ENCODE data around the gene ADARB1.

Gene ADARB1

DNA sequence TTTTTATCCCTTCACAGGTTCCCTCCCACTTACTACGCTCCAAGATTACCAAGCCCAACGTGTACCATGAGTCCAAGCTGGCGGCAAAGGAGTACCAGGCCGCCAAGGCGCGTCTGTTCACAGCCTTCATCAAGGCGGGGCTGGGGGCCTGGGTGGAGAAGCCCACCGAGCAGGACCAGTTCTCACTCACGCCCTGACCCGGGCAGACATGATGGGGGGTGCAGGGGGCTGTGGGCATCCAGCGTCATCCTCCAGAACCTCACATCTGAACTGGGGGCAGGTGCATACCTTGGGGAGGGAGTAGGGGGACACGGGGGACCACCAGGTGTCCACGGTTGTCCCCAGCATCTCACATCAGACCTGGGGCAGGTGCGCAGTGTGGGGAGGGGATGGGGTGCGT, 147.6 kb downstream of the ADARB1 start:
- no peak for DNase-seq

- DNase-seq, result no peak
Observed at GRCh38 chr21:45223236-45224185, 149.1 kb downstream of the ADARB1 start.

DNA sequence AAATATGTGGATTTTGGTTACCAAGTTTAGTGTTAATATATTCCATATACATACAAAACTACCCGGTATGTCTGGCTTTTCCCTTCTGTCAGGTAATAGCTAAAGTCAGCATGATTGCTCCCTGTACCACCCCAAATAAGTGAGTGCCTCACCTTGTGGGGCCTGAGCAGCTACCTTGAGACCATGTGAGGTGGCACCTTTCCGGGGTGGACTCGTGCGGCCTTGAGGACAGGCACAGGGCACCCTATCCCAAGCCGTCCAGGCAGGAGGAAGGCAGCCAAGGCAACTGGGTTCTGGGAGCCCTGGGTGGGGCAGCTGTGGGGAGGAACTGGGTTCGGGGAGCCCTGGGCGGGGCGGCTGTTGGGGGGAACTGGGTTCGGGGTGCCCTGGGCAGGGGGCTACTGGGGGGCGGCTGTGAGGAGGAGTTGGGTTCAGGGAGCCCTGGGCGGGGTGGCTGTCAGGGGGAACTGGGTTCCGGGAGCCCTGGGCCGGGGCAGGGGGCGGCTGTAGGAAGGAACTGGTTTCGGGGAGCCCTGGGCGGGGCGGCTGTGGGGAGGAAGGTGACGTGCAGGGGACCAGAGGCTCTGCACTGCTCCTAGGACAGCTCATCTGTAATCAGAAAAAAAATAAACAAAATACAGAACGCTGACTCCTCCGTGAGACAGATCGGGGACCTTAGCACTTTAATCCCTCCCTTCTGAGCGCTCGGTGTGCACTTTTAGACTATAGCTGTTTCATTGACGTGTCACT, 150.0 kb downstream of the ADARB1 start:
- DNase-seq, result peak in 1 of 56 donors; percentile 10

- no peak for DNase-seq
Observed at GRCh38 chr21:45225041-45225740, 150.8 kb downstream of the ADARB1 start.

DNA sequence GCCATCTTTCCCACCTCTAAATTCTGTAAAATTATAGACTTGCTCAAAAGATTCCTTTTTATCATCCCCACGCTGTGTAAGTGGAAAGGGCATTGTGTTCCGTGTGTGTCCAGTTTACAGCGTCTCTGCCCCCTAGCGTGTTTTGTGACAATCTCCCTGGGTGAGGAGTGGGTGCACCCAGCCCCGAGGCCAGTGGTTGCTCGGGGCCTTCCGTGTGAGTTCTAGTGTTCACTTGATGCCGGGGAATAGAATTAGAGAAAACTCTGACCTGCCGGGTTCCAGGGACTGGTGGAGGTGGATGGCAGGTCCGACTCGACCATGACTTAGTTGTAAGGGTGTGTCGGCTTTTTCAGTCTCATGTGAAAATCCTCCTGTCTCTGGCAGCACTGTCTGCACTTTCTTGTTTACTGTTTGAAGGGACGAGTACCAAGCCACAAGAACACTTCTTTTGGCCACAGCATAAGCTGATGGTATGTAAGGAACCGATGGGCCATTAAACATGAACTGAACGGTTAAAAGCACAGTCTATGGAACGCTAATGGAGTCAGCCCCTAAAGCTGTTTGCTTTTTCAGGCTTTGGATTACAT, 151.5 kb downstream of the ADARB1 start:
- DNase-seq, result no peak

DNA sequence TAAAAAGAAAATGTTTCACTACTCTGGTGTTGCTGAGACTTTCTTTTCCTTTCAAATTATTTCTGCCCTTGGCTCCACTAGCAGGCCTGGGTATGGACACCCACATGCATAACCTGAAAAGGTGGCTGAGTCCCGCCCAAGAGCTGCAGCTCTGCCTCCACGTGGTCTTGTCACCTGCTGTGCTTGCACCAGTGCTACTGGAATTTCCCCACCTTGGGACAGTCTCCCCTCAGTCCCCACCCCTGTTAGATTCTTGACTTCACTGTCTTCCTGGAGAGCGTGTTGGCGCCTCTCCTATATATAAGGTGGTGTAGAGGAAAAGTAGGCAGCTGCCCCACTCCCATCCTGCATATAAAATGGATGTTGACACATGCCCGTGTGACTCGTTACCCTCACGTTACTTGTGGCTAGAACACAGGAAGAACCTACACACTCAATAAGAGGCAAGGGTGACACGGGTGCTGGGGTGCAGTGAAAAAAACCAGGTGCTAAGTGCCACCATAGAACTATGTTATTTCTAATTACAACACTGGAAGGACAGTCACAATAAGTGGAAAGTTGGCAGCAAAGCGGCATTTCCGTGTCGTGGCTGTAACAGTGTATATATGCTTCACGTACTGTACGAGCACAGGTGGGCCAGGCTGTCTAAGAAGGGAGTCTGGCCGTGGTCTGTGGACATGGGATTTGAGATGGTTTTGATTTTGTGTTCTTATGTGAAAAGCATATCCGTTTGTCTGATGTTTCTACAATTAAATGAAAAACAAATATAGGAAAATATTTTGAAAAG, 152.4 kb downstream of the ADARB1 start:
- no peak for DNase-seq

DNA sequence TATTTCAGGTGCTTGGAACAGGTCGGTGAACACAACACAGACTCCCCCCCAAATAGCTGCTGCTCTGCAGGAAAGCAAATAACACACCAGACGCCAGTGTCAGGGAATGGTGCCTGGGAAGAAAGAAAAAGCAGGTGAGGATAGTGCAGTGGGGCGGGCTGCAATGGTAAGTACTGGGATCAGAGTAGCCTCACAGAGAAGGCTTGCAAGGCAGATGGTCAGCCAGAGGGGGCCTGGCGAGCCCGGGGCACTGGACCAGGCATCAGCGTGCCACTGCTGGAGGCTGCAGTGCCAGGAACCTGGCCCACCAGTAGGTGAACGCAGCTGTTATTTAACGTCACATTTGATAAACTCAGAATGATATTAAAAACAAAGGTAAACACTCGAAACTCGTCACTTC, 153.4 kb downstream of the ADARB1 start:
- DNase-seq, result no peak

DNA sequence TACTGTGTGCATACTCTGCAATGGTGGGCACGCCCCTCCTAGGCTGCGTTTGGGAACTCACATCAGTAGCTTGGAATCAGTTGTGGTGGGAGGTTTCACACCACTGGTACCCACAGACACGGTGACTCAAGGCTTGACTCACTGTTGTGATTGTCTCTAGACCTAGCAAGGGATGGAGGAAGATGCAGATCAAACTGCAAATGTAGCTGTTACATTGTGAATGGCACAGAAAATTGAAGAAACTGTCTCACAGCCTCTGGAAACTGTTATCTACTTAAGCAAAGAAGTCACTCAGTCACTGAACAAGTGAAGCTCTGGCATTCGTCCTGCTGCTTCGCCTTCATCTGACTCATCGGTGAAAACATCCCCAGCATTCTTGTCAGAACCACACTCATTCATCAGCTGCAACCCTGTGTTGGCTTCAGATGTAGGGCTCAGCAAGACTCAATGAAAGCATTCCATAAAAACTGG, 153.8 kb downstream of the ADARB1 start:
- peak in 26 of 56 donors; percentile 22 to 83 (median 59) for DNase-seq

- no peak for DNase-seq
Observed at GRCh38 chr21:45228656-45229240, 154.4 kb downstream of the ADARB1 start.

DNA sequence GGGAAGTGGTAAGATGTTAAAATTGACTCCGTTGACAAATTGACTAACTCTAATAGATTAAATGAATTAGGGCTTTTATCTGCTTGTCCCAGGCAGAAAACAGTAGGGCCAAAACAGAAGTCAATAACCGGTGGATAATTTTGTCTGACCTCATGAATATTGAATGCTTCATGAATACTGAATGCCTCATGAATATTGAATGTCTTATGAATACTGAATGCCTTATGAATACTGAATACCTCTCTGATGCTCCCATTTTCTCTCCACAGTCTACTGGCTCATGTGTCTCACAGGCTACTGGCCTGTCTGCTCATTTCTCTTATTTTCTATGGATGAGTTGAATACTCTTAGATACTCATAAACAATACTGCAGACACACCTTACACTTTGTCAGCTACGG, 157.3 kb downstream of the ADARB1 start:
- no peak for DNase-seq

DNA sequence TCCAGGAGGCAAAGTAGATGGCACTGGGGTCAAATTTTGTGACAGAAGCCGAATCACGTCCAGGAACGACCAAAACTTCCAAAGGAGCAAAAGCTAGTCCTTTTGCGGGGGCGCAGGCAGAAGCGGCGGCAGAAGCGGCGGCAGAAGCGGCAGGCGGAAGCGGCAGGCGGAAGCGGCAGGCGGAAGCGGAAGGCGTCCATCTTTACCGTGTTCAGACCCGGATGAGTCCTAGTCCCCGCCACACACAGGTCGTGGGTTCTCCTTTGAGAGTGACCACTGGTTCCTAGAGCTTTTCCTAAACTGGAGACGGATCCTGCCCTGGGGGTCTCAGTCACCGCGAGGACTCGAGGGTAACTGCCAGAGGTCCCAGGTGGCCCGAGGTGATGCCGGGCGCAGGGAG, 159.7 kb downstream of the ADARB1 start:
- DNase-seq, result no peak

GRCh38 chr21:45234965-45235364, 160.6 kb downstream of the ADARB1 start:
- no peak for DNase-seq

DNA sequence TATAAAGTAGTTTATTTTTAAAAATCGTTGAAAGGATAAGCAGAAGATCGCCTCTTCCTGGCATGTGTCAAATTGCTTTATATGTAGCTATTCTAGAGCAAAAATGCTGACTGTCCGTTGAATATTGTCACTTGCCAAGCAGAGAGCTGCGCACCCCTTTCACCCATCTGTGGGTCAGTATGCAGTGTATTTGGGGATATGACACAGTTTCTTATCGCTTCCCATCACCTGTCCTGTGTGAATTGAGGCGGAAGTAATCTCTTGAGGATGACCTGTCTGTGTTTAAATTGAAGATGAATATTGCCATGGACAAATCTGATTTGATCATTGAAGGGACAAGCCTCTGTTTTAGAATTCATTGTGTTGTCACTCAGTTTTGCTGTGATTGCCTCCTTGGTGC, 161.1 kb downstream of the ADARB1 start:
- DNase-seq, result no peak

GRCh38 chr21:45236481-45236880, 162.1 kb downstream of the ADARB1 start:
- no peak for DNase-seq

- no peak for DNase-seq
Observed at GRCh38 chr21:45237401-45237800, 163.0 kb downstream of the ADARB1 start.

DNA sequence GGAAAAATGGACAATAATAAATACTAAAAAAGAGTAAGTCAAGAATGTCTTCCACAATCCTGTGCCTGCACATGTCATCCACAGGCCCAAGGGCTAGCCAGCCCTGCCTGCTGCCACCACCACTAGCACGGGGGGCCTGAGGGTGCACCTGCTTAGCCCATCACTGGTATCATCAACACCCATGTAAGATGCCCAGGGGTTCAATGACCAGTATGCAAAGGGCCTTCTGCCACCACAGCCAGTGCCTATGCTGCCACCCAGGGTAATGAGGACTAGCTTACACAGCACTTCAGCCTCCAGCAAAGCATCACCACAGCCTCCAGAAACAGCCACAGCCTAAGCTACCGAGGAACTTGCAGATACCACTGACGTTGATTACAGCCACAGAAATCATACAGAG, 167.0 kb downstream of the ADARB1 start:
- no peak for DNase-seq

- no peak for DNase-seq
Observed at GRCh38 chr21:45243603-45244002, 169.2 kb downstream of the ADARB1 start.

GRCh38 chr21:45244799-45245340, 170.5 kb downstream of the ADARB1 start:
- no peak for DNase-seq

GRCh38 chr21:45246386-45247320, 172.3 kb downstream of the ADARB1 start:
- no peak for DNase-seq
